HG02840 (cell line): ENCODE results near the gene BTAF1.
"Not testable (repeated sequence)": the region's sequence is repeated elsewhere in the genome, so short reads cannot be mapped to it uniquely, and the experiment has no call there.

Source experiments
- ATAC-seq: cut with Tn5 transposase; IDR thresholded peaks from one replicate; pipeline ENCODE4 v1.9.1; 2021; ENCODE audit warnings: mild to moderate bottlenecking, moderate library complexity, moderate number of reproducible peaks; ENCODE audit not compliant: unreplicated experiment, low FRiP score

BTAF1 gene

DNA sequence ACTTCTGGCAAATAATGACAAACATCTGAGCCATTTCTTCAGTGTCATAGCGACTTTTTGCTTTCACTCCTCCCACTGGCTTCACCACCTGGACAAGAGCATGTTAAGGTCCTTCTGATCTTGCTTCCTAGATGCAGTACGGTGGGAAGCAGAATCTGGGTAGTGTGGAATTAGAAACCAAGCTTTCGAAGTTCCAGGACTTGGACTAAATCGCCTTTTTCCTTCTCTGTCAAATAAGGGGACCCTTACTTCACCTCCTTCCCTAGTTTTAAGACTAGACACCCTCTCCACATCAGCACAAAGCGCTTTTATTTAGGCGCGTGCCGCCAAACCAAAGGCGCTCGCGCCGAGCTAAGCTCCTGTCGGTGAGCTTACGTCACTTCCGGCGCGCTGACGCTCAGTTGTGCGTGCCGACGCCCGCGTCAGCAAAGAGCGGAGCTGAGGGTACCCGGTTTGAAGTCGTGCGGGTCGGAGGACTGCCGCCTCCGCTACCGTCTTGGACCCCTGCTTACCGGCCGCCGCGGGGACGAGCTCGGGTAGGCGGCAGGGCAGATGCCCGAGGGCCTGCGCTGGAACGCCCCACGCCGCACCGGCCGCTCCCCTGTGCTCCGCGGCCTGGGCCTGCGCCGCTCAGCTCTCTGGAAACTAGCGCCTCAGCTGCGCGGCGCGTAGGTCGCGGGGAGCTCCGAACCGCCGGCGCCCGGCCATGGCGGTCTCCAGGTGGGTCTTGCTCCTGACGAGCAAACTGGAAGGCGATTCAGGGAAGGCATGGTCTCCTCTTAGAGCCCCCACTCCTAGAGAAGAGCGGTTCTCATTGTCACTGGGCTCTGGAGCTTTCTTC, at the start of gene BTAF1:
TSS of gene BTAF1 (plus strand) at position 400 of the 841 bp plus-strand sequence. CDS start at position 707, 307 bp downstream.
- peak; percentile 99 for ATAC-seq

DNA sequence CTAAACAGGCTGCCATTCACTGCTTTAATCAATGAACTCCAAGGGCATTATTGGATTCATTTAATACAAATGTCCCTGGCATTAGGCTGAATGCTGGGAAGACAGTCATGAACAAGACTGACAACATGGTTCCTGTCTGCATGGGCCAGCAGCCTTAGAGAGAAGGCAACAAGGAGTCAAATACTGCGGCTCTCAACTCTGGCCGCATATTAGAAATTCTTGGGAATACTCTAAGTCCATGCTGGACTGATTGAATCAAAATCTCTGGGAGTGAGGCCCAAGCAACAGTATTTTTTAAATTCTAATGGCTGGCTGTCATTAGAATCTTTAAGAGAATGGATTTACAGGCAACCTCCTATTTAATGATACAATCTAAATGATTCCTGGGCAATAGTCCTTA, 48.4 kb upstream of the BTAF1 start:
- ATAC-seq: no peak

DNA sequence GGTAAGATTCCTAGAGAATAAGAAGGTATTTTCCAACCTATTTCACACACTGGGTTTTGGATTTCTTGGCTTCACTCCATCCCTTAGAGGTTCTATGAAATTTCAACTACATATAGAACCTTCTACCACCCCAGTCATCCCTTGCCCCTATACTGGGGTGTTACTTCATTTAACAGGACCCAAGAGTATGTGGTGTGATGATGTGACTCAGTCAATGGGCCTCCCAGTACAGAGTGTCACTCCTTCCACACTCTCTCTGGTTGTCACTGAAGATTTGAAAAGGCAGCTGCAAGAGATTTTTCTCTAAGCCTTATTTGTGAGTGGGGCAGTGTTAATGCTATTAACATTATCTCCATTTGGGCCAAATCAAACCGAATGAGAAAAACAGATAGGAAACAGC, 47.8 kb upstream of the BTAF1 start:
- ATAC-seq: no peak

DNA sequence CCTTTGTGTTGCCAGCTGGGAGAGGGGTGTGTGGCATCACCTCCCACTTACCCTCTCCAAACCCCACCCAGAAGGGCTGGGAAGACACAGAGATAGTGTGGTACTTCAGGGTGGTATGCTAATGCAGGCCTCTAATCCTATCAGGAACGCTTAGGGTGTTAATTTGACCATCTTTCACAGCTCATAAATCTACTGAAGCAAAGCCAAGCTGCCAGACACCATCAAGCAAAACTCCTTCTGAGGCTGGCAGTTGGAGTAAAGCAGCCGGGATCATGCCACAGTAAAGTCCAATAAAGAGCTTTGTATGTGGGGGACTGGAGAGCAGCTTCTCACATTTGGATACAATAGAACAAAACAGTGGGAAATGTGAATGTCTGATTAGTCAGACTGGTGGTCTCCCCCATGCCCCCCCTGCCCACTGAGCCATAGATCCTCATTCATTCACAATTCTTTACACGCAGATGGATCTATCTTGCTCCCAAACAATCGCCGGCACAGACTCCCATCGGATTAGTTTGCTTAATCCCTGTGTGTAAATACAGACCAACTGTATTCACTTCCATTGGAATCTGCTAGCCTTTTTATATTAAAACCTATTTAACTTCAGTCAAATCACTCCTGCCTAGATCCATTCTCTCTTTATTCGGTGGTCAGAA, 43.9 kb upstream of the BTAF1 start:
- ATAC-seq: no peak

DNA sequence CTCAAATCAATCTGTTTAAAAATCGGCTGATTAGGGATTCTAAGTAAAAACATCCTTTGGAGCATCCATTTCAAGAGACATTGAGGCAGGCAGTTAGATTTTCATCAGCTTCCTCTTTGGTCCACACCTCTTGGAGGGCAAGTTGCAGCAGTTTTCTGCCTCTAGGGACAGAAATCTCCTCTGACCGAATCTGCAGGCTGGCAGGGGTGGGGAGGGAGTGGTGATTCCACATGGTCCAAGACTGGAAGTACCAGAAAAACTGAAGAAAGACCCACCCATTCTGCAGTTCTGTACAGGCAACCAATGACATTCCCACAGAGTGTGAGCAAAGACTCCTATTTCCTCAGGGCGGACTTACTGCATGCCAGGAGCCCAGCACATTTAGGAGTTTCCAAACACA, 43.3 kb upstream of the BTAF1 start:
- ATAC-seq: no peak

DNA sequence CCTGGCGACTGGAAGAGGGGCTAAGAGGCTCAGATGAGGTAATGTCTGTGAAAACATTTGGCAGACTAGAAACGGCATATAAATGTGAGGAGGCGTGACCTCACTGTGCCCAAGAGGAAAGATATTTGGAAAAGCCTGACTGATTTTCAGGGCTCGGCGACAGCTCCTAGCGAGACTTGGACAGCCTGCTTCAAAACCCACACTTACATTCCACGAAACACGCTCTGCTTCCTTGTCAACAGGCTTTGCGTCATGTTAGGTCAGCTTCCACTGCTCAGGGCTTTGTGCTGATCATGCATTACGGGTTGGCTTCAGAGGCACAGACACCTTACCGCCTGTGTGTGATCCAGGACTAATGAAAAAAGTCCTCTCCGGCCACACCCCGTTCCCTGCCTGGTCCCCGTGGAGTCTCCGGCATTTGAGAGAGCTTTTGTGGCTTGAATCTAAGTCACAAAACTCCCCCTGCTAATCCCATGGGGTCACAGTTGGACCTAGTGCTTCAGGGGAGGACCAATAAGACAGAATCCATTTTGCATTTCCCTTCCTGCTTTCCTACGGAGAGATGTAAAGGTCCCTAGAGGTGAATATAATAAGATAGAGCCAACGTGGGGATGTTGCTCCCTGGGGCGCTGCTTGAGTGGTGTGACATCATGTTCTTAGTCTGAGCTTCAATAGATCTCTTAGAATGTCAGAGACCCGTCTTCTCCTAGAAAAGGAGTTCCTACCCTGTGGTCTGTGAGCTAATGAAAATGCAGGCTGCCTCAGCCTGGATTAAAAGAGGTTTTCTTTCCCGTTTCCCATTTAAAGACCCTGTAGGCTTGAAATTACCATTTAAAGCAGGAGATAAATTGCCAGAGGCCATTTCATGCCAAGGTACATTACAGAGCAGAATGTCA, 39.8 kb upstream of the BTAF1 start:
- ATAC-seq: no peak

DNA sequence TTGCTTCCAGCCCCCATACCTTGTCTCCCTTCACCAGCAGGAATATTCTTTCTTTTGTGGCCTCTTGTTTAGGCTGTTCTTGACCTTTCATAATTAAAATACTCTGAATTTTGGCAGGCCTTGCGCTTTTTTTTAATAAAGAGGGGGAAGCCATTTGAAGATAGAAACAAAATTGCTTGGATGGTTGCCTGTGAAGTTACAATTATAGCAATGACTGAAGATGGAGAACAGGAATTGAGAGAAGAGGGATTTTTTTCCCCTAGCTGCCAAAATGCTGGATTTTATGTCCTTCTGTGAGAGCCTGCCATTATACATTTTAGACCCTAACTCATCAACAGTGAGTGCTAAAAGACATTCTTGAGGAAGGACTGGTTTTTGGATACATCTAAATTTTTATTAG, 39.0 kb upstream of the BTAF1 start:
- ATAC-seq: no peak

DNA sequence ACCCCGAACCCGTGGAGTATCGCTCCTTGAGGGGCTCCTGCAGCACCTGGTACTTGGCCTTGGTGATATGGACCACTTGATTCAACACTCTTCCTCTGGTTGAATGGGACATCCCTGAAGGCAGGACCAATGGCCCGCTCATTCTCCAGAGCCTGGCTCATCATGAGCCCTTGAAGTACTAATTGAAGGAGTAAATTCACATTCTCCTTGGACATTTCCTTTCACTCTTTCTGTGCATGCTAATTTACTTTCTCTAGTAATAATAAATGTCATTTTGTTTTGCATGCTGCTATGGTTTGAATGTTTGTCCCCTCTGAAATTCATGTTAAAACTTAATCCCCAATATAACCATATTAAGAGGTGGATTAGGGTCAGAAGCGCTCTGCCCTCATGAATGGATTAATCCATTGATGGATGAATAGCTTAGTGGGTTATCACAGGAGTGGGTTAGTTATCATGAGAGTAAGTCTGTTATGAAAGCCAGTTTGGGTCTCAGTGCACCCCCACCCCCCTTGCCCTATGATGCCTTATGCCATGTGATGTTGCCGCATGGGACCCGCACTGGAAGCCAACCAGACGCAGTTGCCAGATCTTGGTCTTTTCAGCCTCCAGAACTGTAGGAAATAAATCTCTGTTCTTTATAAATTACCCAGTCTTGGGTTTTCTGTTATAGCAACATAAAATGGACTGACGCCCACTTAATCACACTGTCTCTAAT, 38.0 kb upstream of the BTAF1 start:
- ATAC-seq: no peak

DNA sequence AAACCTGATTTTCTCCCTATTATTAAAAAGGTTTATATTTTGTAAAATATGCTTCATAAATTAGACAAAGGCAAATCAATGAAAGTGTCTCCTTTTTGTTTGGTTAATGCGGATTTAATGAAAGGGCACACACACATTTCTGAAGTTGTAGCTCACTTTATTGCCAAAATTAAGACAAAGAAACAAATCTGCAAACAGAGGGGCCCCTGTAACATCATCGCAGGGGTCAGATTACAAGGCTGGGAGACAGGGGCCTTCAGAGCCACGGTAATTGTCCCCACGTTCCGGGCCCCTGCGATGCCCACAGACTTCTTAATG, 36.7 kb upstream of the BTAF1 start:
- ATAC-seq: no peak

DNA sequence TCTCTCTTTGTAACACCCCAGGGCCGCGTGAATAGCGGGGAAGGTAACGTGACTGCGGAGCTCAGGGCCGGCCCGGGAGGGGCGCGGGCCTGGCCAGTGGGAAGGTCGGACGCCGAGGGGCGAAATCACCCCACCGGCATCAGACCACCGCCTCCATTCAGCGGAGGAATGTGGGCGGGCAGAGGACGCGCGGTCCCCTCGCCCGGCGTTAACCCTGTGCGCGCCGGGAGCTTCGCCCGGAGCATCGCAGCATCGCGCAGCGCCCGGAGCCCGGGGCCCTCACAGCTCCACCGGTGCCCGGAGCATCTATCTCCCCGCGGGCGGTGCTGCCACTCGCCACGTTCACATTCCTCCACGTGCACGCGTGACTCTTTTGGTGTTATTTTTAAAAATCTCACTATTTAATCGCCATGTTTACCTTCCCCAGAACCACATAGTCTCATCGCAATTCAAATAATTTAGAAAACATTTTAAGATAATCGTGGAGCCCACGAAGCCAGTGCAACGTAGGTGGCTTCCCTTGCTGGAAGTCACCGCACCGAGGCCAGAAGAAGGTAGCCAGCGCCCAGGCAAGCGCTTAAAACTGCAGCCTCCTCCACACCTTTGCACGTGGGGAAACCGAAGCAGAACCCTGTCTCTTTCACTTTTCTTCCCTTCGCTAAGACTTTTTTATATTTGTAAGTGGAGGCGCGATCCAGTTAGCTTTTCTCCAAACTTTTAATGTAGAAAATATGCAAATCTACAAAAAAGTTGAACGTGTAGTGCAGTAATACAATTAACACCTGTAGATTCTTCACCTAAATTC, 36.1 kb upstream of the BTAF1 start:
- ATAC-seq: no peak

DNA sequence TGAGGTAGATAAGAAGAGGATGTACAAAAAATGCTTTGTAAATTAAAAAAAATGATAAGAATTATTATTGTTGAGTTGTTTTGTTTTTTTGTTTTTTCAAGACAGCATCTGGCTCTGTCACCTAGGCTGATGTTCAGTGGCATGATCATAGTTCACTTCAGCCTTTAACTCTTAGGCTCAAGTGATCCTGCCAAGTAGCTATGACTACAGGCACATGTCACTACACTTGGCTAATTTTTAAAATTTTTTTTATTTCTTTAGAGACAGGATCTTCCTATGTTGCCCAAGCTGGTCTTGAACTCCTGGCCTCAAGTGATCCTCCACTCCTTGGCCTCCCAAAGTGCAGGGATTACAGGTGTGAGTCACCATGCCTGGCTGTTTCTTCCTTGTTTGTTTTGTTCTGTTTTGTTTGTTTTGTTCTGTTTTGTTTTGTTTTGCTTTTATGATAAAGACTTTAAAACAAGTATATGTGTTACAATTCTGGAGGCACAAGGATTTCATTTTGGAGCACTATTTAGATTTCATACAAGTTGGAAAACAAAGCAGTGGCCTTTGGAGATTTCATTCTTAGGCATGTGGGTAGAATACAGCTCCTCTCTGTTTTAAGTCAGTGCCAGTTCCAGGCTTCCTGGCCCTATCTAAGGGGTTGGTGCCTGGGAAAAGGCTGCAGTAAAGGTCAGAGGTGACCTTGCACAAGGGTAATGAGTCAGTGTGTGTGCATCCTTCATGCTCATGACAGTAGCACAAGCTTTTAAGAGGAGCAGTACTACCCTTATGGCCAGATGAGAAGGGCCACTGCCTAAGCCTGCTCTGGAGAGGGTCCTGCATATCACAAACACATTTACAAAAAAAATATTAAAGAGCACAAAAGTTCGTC, 32.2 kb upstream of the BTAF1 start:
- no peak for ATAC-seq

DNA sequence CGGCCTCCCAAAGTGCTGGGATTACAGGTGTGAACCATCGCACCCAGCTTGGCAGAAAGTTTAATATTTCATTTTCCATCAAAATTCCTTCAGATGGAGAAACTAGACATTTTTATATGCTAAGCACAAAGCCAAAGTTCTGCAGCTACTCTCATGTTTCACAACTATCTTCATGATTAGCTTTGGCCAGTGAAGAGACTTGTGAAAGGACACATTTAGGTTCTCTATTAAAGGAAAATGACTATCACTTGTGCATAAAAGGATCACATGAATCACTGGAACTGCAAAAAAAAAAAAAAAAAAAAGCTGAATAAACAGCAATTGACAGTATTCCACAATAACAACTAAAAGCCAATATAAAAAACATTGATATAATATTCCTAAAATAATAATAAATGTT, 30.5 kb upstream of the BTAF1 start:
- no peak for ATAC-seq

DNA sequence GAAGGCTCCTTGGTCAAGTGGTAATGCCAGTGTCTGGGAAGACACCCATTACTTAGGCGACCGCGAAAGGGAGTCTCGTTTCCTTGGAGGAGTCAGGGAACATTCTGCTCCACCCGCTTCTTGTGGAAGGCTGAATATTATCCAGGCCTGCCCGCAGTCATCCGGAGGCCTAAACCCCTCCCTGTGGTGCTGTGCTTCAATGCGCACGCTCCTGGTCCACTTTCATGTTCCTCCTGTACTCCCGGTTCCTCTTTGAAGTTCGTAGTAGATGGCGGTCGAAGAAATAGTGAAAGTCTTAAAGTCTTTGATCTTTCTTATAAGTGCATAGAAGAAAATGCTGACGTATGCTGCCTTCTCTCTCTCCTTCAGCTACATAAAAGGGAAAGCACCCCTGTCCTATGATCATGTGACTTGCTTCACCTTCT, 29.3 kb upstream of the BTAF1 start:
- ATAC-seq: not testable (repeated sequence)

DNA sequence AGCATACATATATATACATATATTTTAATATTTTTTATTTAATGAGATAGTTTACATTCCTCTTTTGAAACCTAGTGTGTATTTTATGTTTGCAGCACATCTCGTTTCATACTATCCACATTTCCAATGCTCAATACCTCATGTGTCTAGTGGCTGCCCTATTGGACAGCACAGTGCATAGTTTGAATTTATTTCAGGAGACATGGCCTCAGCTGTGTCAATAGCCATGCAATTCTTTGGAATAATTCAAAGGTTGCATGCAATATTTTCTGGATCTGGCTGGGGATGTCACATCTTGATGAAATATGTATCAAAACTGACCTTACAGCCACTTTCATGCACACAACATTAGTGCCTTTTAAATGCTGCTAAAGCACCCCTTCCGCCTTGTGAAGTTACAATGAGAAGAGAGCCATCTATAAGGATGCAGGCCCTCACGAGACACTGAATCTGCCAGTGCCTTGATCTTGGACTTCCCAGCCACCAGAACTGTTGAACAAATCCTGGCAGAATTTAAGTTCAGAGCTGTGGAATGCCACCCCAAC, 27.3 kb upstream of the BTAF1 start:
- no peak for ATAC-seq

DNA sequence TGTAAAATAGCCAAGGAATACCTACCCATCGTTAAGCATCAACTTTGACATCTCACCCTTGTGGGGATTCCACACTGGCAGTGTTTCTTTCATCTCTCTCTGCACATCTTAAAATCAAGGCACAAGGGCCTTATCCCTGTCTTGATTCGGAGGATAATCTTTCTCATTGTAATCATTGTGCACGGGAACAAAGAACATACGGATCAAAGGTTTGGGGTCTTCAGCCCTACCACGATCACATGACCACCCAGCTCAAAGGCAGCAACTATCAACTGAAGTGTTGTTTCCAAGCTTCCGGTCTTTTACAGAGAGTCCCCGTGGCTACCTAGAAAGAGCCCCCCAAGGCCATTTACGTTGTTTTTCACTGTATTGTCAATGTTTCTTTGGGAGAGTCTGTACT, 26.1 kb upstream of the BTAF1 start:
- no peak for ATAC-seq

DNA sequence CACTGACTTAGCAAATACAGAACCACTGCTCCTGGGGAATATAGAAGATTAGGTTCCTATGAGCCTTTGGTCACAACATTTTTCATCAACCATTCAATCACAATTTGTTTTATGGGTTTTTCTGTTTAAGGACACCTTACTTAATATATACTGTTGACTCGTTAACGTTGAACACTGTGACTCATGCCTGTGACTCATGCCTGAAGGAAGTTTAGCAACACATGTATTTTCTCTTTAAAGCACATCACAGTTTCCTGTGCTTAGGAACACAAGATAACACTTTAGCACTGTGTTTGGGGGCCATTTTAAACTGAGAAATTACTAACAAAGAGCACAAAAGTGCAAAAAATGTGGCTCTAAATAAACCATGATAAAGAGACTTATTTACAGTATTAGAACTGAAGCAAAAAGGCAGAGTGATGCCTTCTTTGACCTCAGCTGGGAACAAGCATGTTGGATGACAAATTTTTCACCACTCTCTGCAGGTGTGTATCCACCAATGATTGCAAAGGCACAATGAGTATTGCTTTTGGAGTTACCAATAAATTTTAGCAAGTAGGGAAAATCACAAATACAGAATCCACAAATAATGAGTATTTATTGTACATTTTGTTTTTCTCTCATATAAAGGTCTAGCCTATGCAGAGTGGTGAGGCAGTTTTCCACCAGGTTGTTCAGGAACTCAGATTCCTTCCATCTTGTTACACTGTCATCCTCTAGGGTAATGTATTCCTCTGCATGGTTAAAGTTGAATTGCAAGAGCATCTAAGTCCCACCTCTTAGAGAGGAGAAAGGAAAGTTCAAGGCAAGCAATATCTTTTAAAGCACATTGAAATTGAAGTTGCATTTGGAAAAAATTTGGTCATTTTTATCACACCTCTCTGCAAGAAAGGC, 21.5 kb upstream of the BTAF1 start:
- no peak for ATAC-seq

DNA sequence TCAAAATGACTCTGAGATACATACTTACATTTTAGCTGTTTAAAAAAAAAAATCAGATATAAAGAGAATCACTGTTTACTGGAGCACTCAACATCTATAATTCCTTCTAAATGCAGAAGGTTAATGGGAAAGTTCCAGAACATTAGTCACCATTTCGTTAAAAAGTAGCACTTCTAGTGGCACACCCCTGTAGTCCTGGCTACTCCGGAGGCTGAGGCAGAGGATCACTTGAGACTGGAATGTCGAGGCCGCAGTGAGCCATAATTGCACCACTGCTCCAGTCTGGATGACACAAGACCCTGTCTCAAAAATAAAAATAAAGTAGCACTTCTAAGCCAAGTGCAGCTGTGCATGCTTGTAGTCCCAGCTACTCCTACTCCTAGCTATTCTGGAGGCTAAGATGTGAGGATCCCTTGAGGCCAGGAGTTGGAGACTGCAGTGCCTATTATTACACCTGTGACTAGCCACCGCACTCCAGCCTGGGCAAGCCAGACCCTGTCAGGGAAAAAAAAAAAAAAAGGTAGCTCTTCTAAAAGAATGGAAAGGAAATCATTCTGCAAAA, 16.5 kb upstream of the BTAF1 start:
- no peak for ATAC-seq
